Sigmoid colon (tissue), 4 donors: Measurements from ENCODE around the gene MFSD6.

Experiments
- POLR2AphosphoS5 ChIP-seq, 4 donors: sonication (generic); formaldehyde crosslinking; IDR thresholded peaks; one replicate each; pipeline ENCODE4 v1.6.1; 2017; ENCODE audit warnings: antibody characterized with exemption in 4 of 4
- TF ChIP-seq, protein P1 (sequence below), 4 experiments: fragments of 450-650 bp in 3 of 4; fragments of 200-600 bp in 1 of 4; IDR thresholded peaks; one replicate each; pipeline ENCODE4 v1.5.1; 2016 to 2019; ENCODE audit warnings: antibody characterized with exemption in 4 of 4, mild to moderate bottlenecking in 3 of 4, moderate library complexity in 2 of 4

DNA sequence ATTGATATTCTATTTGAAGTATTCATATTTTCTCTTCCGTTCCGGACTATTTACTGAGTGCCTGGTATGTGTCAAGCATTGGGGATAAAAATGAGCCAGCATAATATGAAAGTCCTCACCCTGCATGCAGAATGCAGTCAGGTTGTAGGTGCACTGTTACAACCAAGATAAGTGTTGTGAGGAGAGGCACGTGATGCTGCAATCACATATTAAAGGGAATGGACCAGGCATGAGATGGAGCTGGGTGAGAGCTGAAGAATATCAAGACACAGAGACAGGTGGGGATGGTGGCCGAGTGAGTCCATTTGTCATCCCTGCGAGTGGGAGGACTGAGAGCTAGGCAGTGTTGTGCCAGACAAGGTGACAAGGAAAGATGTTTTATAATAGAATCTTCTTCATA, 52.3 kb downstream of the MFSD6 start:
- TF ChIP-seq, protein P1, sequence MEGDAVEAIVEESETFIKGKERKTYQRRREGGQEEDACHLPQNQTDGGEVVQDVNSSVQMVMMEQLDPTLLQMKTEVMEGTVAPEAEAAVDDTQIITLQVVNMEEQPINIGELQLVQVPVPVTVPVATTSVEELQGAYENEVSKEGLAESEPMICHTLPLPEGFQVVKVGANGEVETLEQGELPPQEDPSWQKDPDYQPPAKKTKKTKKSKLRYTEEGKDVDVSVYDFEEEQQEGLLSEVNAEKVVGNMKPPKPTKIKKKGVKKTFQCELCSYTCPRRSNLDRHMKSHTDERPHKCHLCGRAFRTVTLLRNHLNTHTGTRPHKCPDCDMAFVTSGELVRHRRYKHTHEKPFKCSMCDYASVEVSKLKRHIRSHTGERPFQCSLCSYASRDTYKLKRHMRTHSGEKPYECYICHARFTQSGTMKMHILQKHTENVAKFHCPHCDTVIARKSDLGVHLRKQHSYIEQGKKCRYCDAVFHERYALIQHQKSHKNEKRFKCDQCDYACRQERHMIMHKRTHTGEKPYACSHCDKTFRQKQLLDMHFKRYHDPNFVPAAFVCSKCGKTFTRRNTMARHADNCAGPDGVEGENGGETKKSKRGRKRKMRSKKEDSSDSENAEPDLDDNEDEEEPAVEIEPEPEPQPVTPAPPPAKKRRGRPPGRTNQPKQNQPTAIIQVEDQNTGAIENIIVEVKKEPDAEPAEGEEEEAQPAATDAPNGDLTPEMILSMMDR (IDR thresholded peaks at IDR 0.05) = no peak
- no peak for TF ChIP-seq POLR2AphosphoS5 (IDR thresholded peaks at IDR 0.05)
